Bronchial smooth muscle cell (primary cell): ENCODE data around the gene OSBPL1A. TPM values are rescaled to one million over a fixed set of nuclear protein-coding genes. Genes with fewer than 3 reads are reported as not detected.

Source experiments
- total RNA-seq: library from RNA; depleted of rRNA; stranded (reverse); fragments of >200 nt; gene quantifications from 2 replicates; pipeline ENCODE4 v1.2.1, GENCODE V29; 2014

The OSBPL1A gene
- total RNA-seq = 47.9 and 59.4 TPM in 2 replicates

DNA sequence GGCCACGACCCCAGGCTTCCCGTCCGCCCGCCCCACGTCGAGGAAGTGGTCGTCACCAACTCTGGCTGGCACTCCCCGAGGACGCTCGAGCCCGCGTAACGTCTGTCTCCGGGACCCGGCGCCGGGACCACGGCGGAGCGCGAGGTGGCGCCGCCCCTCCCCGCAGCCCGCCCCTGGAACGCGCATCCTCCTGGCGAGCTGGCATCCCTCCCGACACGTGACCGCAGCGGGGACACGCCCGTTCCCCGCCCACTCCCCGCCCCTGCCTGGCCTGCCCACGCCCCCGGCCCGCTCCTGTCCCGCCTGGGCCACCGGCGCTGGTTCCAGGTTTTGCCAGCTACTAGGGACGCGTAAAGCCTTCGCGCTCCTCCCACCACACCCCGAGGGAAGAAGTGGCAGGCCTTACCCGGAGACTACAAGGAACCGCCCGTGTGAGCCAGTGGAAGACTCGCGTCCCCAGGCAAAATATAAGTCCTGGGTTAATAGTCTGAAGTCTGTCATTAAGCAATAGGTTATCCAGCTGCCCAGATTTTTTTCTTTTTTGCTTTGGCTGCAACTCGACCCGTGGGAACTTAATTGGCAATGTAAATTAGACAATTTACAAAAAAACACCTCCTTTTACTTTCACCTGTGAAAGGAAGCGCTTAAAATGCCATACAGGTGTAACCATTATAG, at the start of gene OSBPL1A:
Gene OSBPL1A (minus strand): TSS at position 131 of the 675 bp plus-strand sequence. CDS start 20,291 bp downstream, outside the sequence.

DNA sequence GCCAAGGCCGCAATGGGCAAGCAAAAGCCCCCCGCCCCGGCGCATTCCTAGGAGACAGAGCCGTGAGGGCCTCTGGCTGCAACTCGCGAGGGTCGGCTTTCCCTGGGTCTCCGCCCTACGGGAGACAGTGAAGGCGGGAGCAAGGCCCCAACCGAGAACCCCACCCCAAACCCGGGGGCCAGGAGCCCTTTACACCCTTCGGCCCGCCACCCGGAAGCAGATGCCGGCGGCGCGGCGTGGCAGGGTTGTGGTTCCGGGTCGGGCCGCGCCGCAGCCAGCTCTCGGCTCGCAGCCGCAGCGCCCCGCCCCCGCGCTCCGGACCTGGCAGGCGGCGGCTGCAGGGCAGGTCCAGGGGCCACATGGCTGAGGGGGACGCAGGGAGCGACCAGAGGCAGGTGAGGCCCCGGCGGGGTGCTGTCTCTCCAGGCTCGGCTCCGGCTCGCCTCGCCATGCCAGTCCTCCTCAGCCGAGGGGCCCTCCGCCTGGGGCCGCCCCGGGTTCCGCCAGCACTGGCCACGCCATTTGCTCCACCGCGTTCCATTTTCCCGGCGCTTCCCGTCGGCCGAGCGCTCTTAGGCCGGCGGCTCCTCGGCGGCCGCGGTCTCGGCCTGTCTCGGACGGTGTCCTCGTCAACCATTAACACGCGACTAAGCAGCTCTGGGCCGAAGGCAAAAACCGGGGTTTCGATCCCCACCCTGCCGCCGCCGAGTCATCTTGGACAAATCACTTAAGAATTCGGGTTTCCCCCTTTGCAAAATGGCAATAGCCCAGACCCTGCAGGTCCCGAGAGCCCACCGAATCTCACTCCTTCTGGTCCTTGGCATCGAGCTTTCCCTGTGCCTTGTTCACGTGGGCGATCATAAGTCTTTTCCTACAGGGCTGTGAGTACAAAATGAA, 29.0 kb upstream of the OSBPL1A start, which contains the start of gene IMPACT:
Gene IMPACT (plus strand): TSS at position 273 of the 897 bp plus-strand sequence. CDS start 87 bp downstream, at position 360.

DNA sequence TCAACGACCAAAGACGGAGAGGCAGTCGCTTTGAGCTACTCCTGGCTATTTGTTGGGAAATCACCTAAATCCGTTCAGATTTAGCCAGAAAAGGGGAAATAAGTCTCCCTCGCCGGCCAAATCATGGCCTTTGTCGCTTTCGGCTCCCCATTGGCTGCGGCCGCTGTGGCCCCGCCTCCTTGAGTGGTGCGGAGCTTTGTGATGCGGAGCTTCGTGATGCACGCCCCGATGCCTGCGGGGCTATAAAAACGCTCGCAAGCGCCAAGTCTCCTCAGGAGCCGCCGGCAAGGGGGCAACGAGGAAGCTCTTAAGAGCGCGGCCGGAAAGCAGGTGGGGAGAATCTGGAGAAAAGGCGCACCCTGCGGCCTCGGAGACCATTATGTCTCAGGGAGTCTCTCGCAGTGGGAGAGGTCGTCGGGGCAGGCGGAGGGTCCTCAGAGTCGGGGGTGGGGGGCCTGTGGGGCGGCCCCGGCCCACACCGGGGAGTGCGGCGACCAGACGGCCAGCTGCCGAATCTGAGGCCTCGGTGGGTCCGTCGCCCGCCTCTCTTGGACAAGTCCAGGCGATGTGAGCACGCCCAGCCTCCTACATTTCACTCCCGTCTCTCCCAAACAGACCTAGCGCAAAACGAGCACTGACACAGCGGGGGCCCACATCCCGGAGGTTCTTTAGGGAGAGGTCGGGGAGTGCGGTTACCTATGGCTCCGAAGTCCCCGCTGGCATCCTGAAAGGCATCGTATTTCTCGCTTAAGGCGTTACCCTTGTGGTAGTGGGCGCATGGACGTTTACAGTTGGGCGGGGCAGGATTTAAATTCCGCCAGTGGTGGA, 258.6 kb downstream of the OSBPL1A start, which contains the start of gene CABYR:
Gene CABYR (plus strand): TSS at position 274 of the 828 bp plus-strand sequence. CDS start 4,053 bp downstream, outside the sequence.

Other genes starting within 250 kb of the OSBPL1A start
- 26.6 and 27.0 TPM in 2 replicates for gene IMPACT, start 28.8 kb upstream of the OSBPL1A start, total RNA-seq
- gene HRH4, start 62.8 kb upstream of the OSBPL1A start, total RNA-seq = under 0.01 TPM in 1 of 2 replicates, not detected in the other